Stomach (tissue), 9 donors: Measurements from ENCODE around the gene ZNF276. TPM values are rescaled to one million over a fixed set of nuclear protein-coding genes. Genes with fewer than 3 reads are reported as not detected.
A peak's percentile ranks its signal among the peaks of the same experiment; 100 is the strongest.
"Not testable (repeated sequence)": the region's sequence is repeated elsewhere in the genome, so short reads cannot be mapped to it uniquely, and the experiment has no call there.

ENCODE experiments used
- DNase-seq, 2 donors: peaks; one replicate each; pipeline versions ENCODE4 v3.0.0 to v3.0.0-alpha.2; 2013 to 2019
- H3K27ac ChIP-seq, 5 donors: fragments of 200-600 bp in 4 of 5; sonication (generic) in 4 of 5; one replicate each; pipeline ENCODE4 v1.5.1; 2013 to 2019; ENCODE audit warnings: mild to moderate bottlenecking in 1 of 5, moderate library complexity in 1 of 5
- H3K27me3 ChIP-seq, 3 donors: fragments of 200-600 bp; sonication (generic); one replicate each; pipeline ENCODE4 v1.5.1; 2017 to 2019; ENCODE audit warnings: mixed run types in 1 of 3
- H3K36me3 ChIP-seq, 4 donors: fragments of 200-600 bp; sonication (generic); 1 replicate in 3 of 4; 2 replicates in 1 of 4; pipeline ENCODE4 v1.5.1; 2016 to 2019
- H3K4me1 ChIP-seq, 4 donors: fragments of 200-600 bp; sonication (generic); one replicate each; pipeline ENCODE4 v1.5.1; 2016 to 2019
- H3K4me3 ChIP-seq, 4 donors: fragments of 200-600 bp; sonication (generic) in 3 of 4; one replicate each; pipeline ENCODE4 v1.5.1; 2016 to 2019; ENCODE audit warnings: mild to moderate bottlenecking in 1 of 4
- H3K9me3 ChIP-seq, 4 donors: fragments of 200-600 bp; sonication (generic); one replicate each; pipeline ENCODE4 v1.5.1; 2016 to 2019
- CTCF ChIP-seq, 7 experiments: fragments of 450-650 bp in 4 of 7; fragments of 200-600 bp in 3 of 7; sonication (generic) in 3 of 7; IDR thresholded peaks; one replicate each; pipeline ENCODE4 v1.5.1; 2016 to 2019; ENCODE audit warnings: antibody characterized with exemption in 7 of 7, control low read depth in 2 of 7, mild to moderate bottlenecking in 1 of 7
- EP300 ChIP-seq: sonication (generic); formaldehyde crosslinking; IDR thresholded peaks from one replicate; pipeline ENCODE4 v1.6.1; 2017; ENCODE audit warnings: antibody characterized with exemption
- POLR2A ChIP-seq, 4 donors: fragments of 450-650 bp; IDR thresholded peaks; one replicate each; pipeline ENCODE4 v1.6.1; 2016; ENCODE audit warnings: antibody characterized with exemption in 4 of 4, control low read depth in 2 of 4, mild to moderate bottlenecking in 1 of 4, moderate library complexity in 1 of 4
- POLR2AphosphoS5 ChIP-seq, 3 donors: sonication (generic); formaldehyde crosslinking; IDR thresholded peaks; one replicate each; pipeline ENCODE4 v1.6.1; 2016; ENCODE audit warnings: antibody characterized with exemption in 3 of 3
- WGBS, 5 donors: extraction: QIAGEN DNeasy Blood & Tissue Kit in 3 of 5; methylation state at CpG; one replicate each; pipeline versions ENCODE4 v1.1.5 to v1.1.7; 2013 to 2018; 5-methylcytosine and 5-hydroxymethylcytosine counted together
- intact Hi-C: fragments of 100-400 bp; cut with DNase I; formaldehyde crosslinking; loops from one replicate; pipeline ENCODE4 v1.15.1; 2023; ENCODE audit warnings: low total_unique reads
- polyA plus RNA-seq, 3 donors: library from polyadenylated mRNA; stranded (reverse); fragments of 200-250 nt; gene quantifications; one replicate each; pipeline ENCODE4 v1.2.3, GENCODE V29; 2013
- total RNA-seq, 5 donors: library from RNA; depleted of rRNA; stranded (reverse); fragments of >200 nt; gene quantifications; one replicate each; pipeline versions ENCODE4 v1.1.0 to v1.2.3, GENCODE V29; 2014 to 2016
- donor health status: healthy with polysubstance abuse.
- donor health status: Bipolar disorder and iron deficiency.
- donor health status: healthy.

ZNF276 gene
- total and polyA plus RNA-seq, 8 donors, result 11.0 to 418 (median 32.6) TPM

GRCh38 chr16:89686520-89687091, 34.7 kb upstream of the ZNF276 start, which contains the start of gene CDK10:
Gene CDK10 (plus strand): TSS chr16:89686689. CDS start chr16:89686711, 22 bp downstream.
- intact Hi-C loops, result no loop called here
- Histone ChIP-seq H3K27me3 (no peaks in the 10 kb centered on the region), H3K27ac (peak within 1 kb of the TSS; percentile 90 to 98 (median 94)), H3K4me3 (peak within 1 kb of the TSS; percentile 68 to 95 (median 82)), H3K9me3 (no peaks in the 10 kb centered on the region), H3K4me1 (peaks cover 12 to 33% (median 29%) of the 10 kb centered on the region in 4 donors), H3K36me3 (peaks cover 5 to 28% (median 26%) of the 10 kb centered on the region in 4 donors)
- no peak for TF ChIP-seq EP300
- peak; percentile 60 to 96 (median 84) for TF ChIP-seq POLR2AphosphoS5 (IDR thresholded peaks at IDR 0.05)
- peak in 1 of 4 donors; percentile 55 for TF ChIP-seq POLR2A (IDR thresholded peaks at IDR 0.05)
- 0% methylated on average over 9 to 67 of the region's 67 CpGs for WGBS, 5 donors
- DNase-seq, result peak; percentile 95 to 97

DNA sequence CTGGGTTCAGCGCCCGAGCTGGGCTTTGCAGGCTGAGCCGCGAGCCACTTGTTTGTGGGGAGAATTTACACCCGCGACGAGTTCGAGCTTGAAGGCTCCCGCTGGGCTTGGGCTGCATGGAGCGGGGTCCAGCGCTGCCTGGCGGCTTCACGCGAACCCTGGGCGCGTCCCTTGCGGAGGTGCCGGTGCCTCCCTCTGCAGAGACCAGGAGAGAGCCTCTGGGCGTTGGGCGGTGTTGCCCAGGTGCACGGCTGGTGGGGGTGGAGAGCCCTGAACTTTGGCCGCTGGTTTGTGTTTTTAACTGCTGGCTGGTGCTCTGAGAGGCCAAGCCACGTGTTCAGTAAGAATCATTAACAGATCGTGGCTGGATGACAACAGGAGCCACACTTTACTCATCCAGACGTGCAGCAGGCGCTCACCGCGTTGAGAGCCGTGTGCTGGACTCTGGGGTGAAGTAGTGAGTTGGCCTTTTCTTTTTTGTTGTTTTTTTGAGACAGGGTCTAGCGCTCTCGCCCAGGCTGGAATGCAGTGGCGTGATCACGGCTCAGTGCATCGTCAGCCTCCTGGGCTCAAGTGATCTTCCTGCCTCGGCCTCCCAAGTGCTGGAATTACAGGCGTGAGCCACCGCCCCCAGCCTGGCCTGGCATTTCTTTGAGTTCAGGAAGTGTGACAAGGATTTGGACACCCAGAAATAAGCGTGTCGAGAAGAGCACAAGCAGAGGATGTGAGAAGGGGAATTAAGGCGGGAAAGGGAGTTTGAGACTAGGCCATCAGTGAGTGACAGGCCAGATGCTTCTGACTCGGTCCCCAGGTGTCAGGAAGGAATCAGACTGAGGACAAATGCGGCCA, 34.0 kb upstream of the ZNF276 start:
- Histone ChIP-seq H3K27me3 (no peaks in the 10 kb centered on the region), H3K27ac (peak overlapping the region; percentile 90 to 98 (median 94)), H3K9me3 (no peaks in the 10 kb centered on the region), H3K4me3 (peak overlapping the region; percentile 68 to 95 (median 82)), H3K36me3 (peaks cover 12 to 35% (median 33%) of the 10 kb centered on the region in 4 donors), H3K4me1 (peaks cover 12 to 33% (median 29%) of the 10 kb centered on the region in 4 donors)
- WGBS, 5 donors, result 7 to 10% (median 8%) methylated on average over 35 to 42 of the region's 42 CpGs
- TF ChIP-seq CTCF (IDR thresholded peaks at IDR 0.05) (no peak), EP300 (no peak), POLR2A (IDR thresholded peaks at IDR 0.05) (no peak), POLR2AphosphoS5 (IDR thresholded peaks at IDR 0.05) (peak in 2 of 3 donors; percentile 36 to 46)
- intact Hi-C loops, result no loop called here
- peak; percentile 79 to 91 for DNase-seq

- TF ChIP-seq POLR2AphosphoS5 (IDR thresholded peaks at IDR 0.05), result no peak
- TF ChIP-seq EP300, result no peak
- TF ChIP-seq POLR2A (IDR thresholded peaks at IDR 0.05), result no peak
- TF ChIP-seq CTCF (IDR thresholded peaks at IDR 0.05), result no peak
- H3K4me3 ChIP-seq, result no peak overlapping the region
- H3K9me3 ChIP-seq, result no peaks in the 10 kb centered on the region
- H3K4me1 ChIP-seq, result peaks cover 12 to 33% (median 29%) of the 10 kb centered on the region in 4 donors
- intact Hi-C loops, result no loop called here
- H3K36me3 ChIP-seq, result peaks cover 22 to 46% (median 44%) of the 10 kb centered on the region in 4 donors
- no peak overlapping the region for H3K27ac ChIP-seq
- DNase-seq, result no peak
- WGBS, 5 donors, result 81 to 89% (median 85%) methylated on average over 5 of the region's 5 CpGs
- no peaks in the 10 kb centered on the region for H3K27me3 ChIP-seq
Measured at GRCh38 chr16:89688395-89688794, 32.9 kb upstream of the ZNF276 start.

DNA sequence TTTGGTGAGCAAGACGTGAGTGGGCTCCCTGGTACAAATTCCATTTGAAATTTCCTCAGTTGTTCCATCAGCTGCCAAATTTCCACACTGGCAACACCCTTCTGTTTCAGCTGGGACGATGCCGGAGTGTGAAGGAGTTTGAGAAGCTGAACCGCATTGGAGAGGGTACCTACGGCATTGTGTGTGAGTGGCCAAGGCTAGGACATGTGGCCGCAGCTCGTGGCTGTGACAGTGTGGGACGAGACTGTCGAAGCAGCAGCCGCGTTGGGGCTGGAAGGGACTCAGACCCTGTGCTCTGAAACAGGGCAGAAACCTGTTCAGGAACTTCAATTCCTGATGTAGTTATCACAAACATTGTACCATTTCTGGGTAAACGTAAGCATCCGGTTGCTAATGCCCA, 32.2 kb upstream of the ZNF276 start:
- Histone ChIP-seq H3K27ac (no peak overlapping the region), H3K9me3 (no peaks in the 10 kb centered on the region), H3K27me3 (no peaks in the 10 kb centered on the region), H3K4me1 (peaks cover 12 to 33% (median 29%) of the 10 kb centered on the region in 4 donors), H3K36me3 (peaks cover 29 to 54% (median 52%) of the 10 kb centered on the region in 4 donors), H3K4me3 (no peak overlapping the region)
- intact Hi-C loops, result no loop called here
- TF ChIP-seq POLR2A (IDR thresholded peaks at IDR 0.05) (no peak), POLR2AphosphoS5 (IDR thresholded peaks at IDR 0.05) (no peak), EP300 (no peak), CTCF (IDR thresholded peaks at IDR 0.05) (no peak)
- 85 to 93% (median 90%) methylated on average over 13 of the region's 13 CpGs for WGBS, 5 donors
- DNase-seq, result no peak

DNA sequence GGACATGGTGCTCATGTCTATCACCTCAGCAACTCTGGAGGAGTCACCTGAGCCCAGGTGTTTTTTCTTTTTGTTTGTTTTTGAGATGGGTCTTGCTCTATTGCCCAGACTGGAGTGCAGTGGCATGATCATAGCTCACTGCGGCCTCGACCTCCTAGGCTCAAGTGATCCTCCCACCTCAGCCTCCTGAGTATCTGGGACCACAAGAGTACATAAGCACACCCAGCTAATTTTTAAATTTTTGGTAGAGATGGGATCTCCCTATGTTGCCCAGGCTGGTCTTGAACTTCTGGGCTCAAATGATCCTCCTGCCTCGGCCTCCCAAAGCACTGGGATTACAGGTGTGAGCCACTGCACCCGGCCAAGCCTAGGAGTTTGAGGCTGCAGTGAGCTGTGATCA, 31.7 kb upstream of the ZNF276 start:
- intact Hi-C loops, DNase-seq, H3K9me3 ChIP-seq, H3K27me3 ChIP-seq, H3K4me3 ChIP-seq, H3K27ac ChIP-seq: not testable (repeated sequence)
- Histone ChIP-seq H3K36me3 (peaks cover 34 to 58% (median 56%) of the 10 kb centered on the region in 4 donors), H3K4me1 (peaks cover 12 to 33% (median 29%) of the 10 kb centered on the region in 4 donors)
- WGBS, 5 donors, result 73 to 93% (median 87%) methylated on average over 4 of the region's 4 CpGs
